Progenitor cell of endocrine pancreas (in vitro differentiated cells): ENCODE measurements around the gene KAZN. TPM values are rescaled to one million over a fixed set of nuclear protein-coding genes. Genes with fewer than 3 reads are reported as not detected.

Experiments
- DNase-seq: peaks from one replicate; pipeline ENCODE4 v3.0.0; 2021; ENCODE audit warnings: low spot score; ENCODE audit not compliant: unreplicated experiment
- H3K27ac Mint-ChIP-seq: 2 replicates; pipeline ENCODE4 v1.8.0; 2021; ENCODE audit warnings: mild to moderate bottlenecking, moderate library complexity, mixed read lengths
- H3K27me3 Mint-ChIP-seq: 2 replicates; pipeline ENCODE4 v1.8.0; 2021; ENCODE audit warnings: mixed read lengths
- H3K36me3 Mint-ChIP-seq: 2 replicates; pipeline ENCODE4 v1.8.0; 2022; ENCODE audit warnings: mixed read lengths; ENCODE audit not compliant: insufficient read depth
- H3K4me1 Mint-ChIP-seq: 2 replicates; pipeline ENCODE4 v1.8.0; 2021; ENCODE audit warnings: low read depth, mixed read lengths
- H3K4me3 Mint-ChIP-seq: 2 replicates; pipeline ENCODE4 v1.8.0; 2021; ENCODE audit warnings: low read depth, mild to moderate bottlenecking, moderate library complexity, mixed read lengths
- H3K9me3 Mint-ChIP-seq: 2 replicates; pipeline ENCODE4 v1.8.0; 2021; ENCODE audit warnings: low read depth, mixed read lengths
- total RNA-seq: library from RNA; stranded (reverse); gene quantifications from 2 replicates; pipeline ENCODE4 v1.2.1, GENCODE V29; 2021
- TF ChIP-seq, protein P1 (sequence below): fragments of 200-600 bp; sonication (generic); IDR thresholded peaks from one replicate; pipeline ENCODE4 v1.5.0; 2021; ENCODE audit warnings: antibody characterized with exemption, mild to moderate bottlenecking; ENCODE audit not compliant: unreplicated experiment

The KAZN gene
- total RNA-seq, 1 donor from 2014 or later = 12.9 TPM

DNA sequence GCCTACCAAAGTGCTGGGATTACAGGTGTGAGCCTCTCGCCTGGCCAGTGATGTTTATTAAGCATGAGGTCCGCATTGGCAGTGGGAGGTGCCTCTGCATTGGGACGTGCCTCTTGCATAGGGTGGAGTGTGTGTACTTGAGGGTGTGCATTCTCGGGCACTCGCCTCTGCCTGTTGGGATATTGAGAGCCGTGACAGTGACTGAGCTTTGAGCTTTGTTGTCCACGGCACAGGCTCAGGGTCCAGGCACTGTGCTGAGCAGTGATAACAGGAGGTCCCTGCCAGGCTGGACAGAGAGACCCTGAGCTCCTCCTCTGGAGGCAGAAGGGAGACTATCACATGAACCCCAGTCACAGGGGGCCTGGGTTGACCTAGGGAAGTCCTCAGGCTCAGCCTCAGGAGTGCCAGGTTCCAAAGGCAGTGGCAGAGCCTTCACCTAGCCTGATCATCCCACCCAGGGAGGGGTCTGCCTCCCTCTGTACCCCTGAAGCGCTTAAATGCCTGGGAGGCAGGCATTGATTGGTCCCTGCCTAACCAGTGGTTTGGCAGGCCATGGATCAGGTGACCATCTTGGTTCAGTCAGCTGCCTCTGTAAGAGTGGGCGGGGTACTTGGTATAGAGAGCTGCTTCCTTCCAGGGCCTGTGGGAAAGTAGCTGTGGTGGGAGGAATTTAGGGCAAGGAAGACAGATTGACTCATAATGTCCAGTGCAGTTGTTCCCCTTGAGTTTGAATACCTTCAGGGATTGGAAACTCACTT lies 341.2 kb downstream of the KAZN start:
- TF ChIP-seq, protein P1, sequence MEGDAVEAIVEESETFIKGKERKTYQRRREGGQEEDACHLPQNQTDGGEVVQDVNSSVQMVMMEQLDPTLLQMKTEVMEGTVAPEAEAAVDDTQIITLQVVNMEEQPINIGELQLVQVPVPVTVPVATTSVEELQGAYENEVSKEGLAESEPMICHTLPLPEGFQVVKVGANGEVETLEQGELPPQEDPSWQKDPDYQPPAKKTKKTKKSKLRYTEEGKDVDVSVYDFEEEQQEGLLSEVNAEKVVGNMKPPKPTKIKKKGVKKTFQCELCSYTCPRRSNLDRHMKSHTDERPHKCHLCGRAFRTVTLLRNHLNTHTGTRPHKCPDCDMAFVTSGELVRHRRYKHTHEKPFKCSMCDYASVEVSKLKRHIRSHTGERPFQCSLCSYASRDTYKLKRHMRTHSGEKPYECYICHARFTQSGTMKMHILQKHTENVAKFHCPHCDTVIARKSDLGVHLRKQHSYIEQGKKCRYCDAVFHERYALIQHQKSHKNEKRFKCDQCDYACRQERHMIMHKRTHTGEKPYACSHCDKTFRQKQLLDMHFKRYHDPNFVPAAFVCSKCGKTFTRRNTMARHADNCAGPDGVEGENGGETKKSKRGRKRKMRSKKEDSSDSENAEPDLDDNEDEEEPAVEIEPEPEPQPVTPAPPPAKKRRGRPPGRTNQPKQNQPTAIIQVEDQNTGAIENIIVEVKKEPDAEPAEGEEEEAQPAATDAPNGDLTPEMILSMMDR = no peak
- no peak overlapping the region for H3K27ac Mint-ChIP-seq
- H3K4me1 Mint-ChIP-seq = peaks cover 15% of the 10 kb centered on the region
- no peaks in the 10 kb centered on the region for H3K36me3 Mint-ChIP-seq
- no peaks in the 10 kb centered on the region for H3K9me3 Mint-ChIP-seq
- no peak overlapping the region for H3K4me3 Mint-ChIP-seq
- peaks cover 4% of the 10 kb centered on the region for H3K27me3 Mint-ChIP-seq
- no peak for DNase-seq

DNA sequence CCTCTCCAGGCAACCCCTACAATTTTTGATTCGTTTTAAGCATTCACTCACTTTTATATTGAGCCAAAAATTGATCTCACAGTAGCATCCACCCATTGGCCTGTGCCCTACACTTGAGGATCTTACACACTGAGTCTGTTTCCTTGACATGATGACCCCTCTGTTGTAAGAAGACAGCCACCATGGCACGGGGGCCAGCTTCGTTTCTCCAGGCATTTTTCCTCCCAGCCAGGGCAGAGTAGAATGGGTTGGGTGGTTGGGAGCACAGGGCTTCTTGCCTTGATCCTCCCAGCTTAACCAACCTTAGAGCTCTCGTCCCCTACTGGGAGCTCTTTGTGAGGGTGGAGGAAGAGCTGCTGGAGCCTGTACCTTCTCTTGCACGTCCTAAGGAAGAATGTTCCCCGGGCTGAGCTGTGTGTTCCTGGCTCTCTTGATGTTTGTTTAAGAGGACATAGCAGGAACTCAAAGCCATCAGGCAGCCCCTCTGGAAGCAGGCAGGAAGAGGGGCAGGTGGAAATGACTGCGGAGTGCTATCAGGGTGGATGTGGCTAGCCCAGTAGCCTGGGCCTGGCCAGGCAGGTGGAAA lies 341.9 kb downstream of the KAZN start:
- no peaks in the 10 kb centered on the region for H3K36me3 Mint-ChIP-seq
- no peak overlapping the region for H3K27ac Mint-ChIP-seq
- H3K4me1 Mint-ChIP-seq = peaks cover 15% of the 10 kb centered on the region
- DNase-seq = no peak
- peaks cover 4% of the 10 kb centered on the region for H3K27me3 Mint-ChIP-seq
- H3K4me3 Mint-ChIP-seq = no peak overlapping the region
- TF ChIP-seq, protein P1 = no peak
- no peaks in the 10 kb centered on the region for H3K9me3 Mint-ChIP-seq

DNA sequence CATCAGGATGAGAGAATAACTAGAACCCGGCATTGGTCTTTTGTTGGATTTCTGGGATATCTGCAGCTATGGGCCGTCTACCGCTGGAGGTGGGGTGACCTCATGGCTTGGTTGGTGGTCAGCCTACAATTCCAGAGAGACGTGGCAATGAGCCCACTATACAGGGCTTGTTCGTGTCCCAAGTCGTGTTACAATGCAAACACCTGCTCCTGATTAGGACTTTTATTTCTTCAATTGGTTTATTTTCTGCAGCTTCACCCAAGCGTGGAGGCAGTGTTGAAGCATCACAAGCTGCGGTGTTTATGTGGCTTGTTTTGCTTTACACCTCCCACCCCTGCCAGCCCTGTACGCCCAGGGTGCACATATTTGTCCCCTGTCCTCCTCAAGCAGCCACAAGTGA lies 343.4 kb downstream of the KAZN start:
- H3K27me3 Mint-ChIP-seq = peaks cover 4% of the 10 kb centered on the region
- peaks cover 15% of the 10 kb centered on the region for H3K4me1 Mint-ChIP-seq
- H3K36me3 Mint-ChIP-seq = no peaks in the 10 kb centered on the region
- no peaks in the 10 kb centered on the region for H3K9me3 Mint-ChIP-seq
- H3K27ac Mint-ChIP-seq = no peak overlapping the region
- no peak overlapping the region for H3K4me3 Mint-ChIP-seq
- DNase-seq = no peak
- TF ChIP-seq, protein P1 = no peak

DNA sequence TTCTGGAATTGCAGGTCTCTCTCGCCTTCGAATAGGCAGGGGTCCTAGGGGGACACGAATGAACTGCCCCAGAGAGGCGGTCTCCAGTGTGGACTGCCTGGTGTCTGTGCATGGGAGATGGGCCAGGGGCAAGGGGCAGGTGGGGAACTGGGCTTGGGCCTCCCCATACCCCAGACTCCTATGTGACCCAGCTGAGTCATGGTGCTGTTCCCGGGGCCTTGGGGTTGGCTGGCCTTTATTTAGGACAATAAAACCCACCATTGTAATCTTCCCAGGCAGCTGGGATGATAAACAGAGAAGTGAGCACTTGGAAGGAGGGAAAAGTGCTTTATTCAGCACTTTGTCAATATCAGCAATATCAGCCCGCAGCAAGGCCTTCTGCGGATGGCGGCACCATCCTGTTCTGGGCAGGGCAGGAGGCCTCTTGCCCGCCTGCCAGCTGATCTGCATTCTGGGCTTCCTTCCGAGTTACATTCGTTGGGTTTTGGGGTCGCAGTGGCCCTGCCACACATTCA lies 346.0 kb downstream of the KAZN start:
- H3K4me1 Mint-ChIP-seq = peaks cover 12% of the 10 kb centered on the region
- TF ChIP-seq, protein P1 = no peak
- no peak overlapping the region for H3K27ac Mint-ChIP-seq
- H3K36me3 Mint-ChIP-seq = no peaks in the 10 kb centered on the region
- no peak overlapping the region for H3K4me3 Mint-ChIP-seq
- no peaks in the 10 kb centered on the region for H3K27me3 Mint-ChIP-seq
- H3K9me3 Mint-ChIP-seq = no peaks in the 10 kb centered on the region
- no peak for DNase-seq

DNA sequence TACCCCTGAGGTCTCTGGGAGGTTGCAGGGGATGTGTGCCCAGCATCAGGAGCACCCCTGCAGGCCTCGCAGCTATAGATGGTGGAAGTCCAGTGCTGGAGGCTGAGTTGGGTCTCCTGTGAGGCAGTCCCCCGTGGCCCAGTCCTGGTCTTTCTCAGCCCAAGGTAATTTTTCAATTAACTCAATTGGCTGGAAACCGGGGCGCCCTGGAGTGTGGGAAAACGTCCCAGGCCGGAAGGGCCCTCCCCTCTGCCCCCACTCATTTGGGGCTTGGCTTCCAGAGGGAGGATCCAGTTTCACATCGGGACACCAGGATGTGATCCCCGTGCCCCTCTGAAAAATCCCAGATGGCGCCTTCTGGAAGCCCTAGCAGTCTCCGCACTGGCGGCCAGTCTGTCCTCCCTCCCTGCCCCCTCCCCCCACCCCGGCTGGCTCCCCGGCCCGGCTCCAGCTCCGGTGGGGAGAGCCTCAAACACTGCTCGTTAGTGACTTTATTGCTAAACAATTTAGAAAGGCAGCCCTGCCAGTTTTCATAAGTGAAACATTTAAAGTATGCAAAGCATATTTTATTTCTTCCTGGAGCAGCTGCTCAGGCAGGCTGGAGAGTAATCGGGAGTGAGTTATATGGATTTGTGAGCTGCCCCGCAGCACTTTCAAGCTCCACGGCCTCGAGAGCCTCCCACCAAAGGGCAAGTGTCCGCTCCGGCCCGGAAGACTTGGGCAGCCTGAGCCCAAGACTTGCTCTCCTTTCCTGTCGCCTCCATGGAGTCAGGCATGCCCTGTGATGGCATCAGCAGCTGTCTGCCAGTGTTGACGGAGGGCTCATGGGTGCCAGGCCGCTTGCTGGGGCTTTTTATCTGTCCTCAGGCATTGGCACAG lies 346.9 kb downstream of the KAZN start:
- no peak for DNase-seq
- no peak overlapping the region for H3K4me3 Mint-ChIP-seq
- H3K4me1 Mint-ChIP-seq = peaks cover 12% of the 10 kb centered on the region
- H3K36me3 Mint-ChIP-seq = no peaks in the 10 kb centered on the region
- no peaks in the 10 kb centered on the region for H3K9me3 Mint-ChIP-seq
- no peaks in the 10 kb centered on the region for H3K27me3 Mint-ChIP-seq
- H3K27ac Mint-ChIP-seq = no peak overlapping the region
- TF ChIP-seq, protein P1 = no peak
